Measurements from ENCODE around the gene CTNNA1.

- TF ChIP-seq, protein P1, sequence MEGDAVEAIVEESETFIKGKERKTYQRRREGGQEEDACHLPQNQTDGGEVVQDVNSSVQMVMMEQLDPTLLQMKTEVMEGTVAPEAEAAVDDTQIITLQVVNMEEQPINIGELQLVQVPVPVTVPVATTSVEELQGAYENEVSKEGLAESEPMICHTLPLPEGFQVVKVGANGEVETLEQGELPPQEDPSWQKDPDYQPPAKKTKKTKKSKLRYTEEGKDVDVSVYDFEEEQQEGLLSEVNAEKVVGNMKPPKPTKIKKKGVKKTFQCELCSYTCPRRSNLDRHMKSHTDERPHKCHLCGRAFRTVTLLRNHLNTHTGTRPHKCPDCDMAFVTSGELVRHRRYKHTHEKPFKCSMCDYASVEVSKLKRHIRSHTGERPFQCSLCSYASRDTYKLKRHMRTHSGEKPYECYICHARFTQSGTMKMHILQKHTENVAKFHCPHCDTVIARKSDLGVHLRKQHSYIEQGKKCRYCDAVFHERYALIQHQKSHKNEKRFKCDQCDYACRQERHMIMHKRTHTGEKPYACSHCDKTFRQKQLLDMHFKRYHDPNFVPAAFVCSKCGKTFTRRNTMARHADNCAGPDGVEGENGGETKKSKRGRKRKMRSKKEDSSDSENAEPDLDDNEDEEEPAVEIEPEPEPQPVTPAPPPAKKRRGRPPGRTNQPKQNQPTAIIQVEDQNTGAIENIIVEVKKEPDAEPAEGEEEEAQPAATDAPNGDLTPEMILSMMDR (conservative IDR thresholded peaks at IDR 0.05; ENCODE audit: low read length) = no peak
- no peak for TF ChIP-seq EZH2phosphoT487 (IDR thresholded peaks at IDR 0.05; ENCODE audit: borderline replicate concordance)
These were observed 180.5 kb downstream of the CTNNA1 start for GRCh38 chr5:138933522-138934290.
